Erythroblast (primary cell): Measurements from ENCODE around the gene BCL2L11.

ENCODE experiments used
- GATA1 ChIP-seq: IDR thresholded peaks from 2 replicates; pipeline ENCODE4 v1.6.1; 2011; ENCODE audit warnings: low read depth, mild to moderate bottlenecking, control low read depth, low read length, moderate library complexity
- POLR2A ChIP-seq: IDR thresholded peaks from 2 replicates; pipeline ENCODE4 v1.6.1; 2011; ENCODE audit warnings: mild to moderate bottlenecking, low read length

GRCh38 chr2:111091811-111092211 lies 28.9 kb upstream of the BCL2L11 start:
- TF ChIP-seq POLR2A (no peak), GATA1 (no peak)
